Astrocyte of the cerebellum (primary cell): ENCODE data around the gene AMACR.
"Not testable (repeated sequence)": the region's sequence is repeated elsewhere in the genome, so short reads cannot be mapped to it uniquely, and the experiment has no call there.

Experiments used
- DNase-seq: peaks from one replicate; pipeline ENCODE4 v3.0.0-alpha.2; 2011; ENCODE audit warnings: low read depth
- H3K4me3 ChIP-seq: 2 replicates; pipeline ENCODE4 v1.5.1; 2011; ENCODE audit warnings: mild to moderate bottlenecking, low read depth, low read length, moderate library complexity
- CTCF ChIP-seq: IDR thresholded peaks from 2 replicates; pipeline ENCODE4 v1.5.1; 2012; ENCODE audit warnings: low read length, low read depth, moderate library complexity, mild to moderate bottlenecking; ENCODE audit errors: missing control alignments
- in situ Hi-C: cut with HindIII; loops from 2 replicates; pipeline ENCODE4 v1.10.0; 2017; ENCODE audit warnings: low sequenced_read_pairs

AMACR gene

GRCh38 chr5:34038390-34038789 lies 30.5 kb upstream of the AMACR start:
- no peak for TF ChIP-seq CTCF
- H3K4me3 ChIP-seq, result no peak overlapping the region
- in situ Hi-C loops, result loop anchor here (5.0 kb wide), 1 partner anchor 36 kb away; no protein-coding TSS in a partner anchor
- DNase-seq, result no peak

GRCh38 chr5:34037726-34038125 lies 29.9 kb upstream of the AMACR start:
- TF ChIP-seq CTCF, result no peak
- no peak overlapping the region for H3K4me3 ChIP-seq
- in situ Hi-C loops, result loop anchor here (5.0 kb wide), 1 partner anchor 35 kb away; no protein-coding TSS in a partner anchor
- DNase-seq, result no peak

- H3K4me3 ChIP-seq, result no peak overlapping the region
- DNase-seq, result no peak
- in situ Hi-C loops, result loop anchor here (5.0 kb wide), 1 partner anchor 33 kb away; no protein-coding TSS in a partner anchor
- TF ChIP-seq CTCF, result no peak
Observed at GRCh38 chr5:34035756-34036155, 27.9 kb upstream of the AMACR start.

- in situ Hi-C loops, result loop anchor here (5.0 kb wide), 1 partner anchor 32 kb away; no protein-coding TSS in a partner anchor
- no peak overlapping the region for H3K4me3 ChIP-seq
- no peak for TF ChIP-seq CTCF
- DNase-seq, result no peak
Observed at GRCh38 chr5:34034534-34035327, 26.9 kb upstream of the AMACR start.

- H3K4me3 ChIP-seq, result no peak overlapping the region
- no peak for DNase-seq
- in situ Hi-C loops, result no loop called here
- TF ChIP-seq CTCF, result no peak
Observed at GRCh38 chr5:34031966-34032365, 24.1 kb upstream of the AMACR start.

GRCh38 chr5:34031117-34031516 lies 23.3 kb upstream of the AMACR start:
- no peak for TF ChIP-seq CTCF
- in situ Hi-C loops, result no loop called here
- no peak for DNase-seq
- H3K4me3 ChIP-seq, result no peak overlapping the region

- DNase-seq, H3K4me3 ChIP-seq, in situ Hi-C loops: not testable (repeated sequence)
Observed at GRCh38 chr5:34030585-34030984, 22.7 kb upstream of the AMACR start.
